Motor neuron (in vitro differentiated cells): Measurements from ENCODE around the gene MCC. TPM values are rescaled to one million over a fixed set of nuclear protein-coding genes. Genes with fewer than 3 reads are reported as not detected.

ENCODE experiments used
- ATAC-seq, 8 experiments: fragments of 200-7000 bp; cut with Tn5 transposase; replicated peaks in 6 of 8; 2 replicates each; pipeline ENCODE4 v1.8.0; 2021; ENCODE audit warnings: mild to moderate bottlenecking in 8 of 8, moderate library complexity in 8 of 8
- H3K27ac ChIP-seq, 2 donors: fragments of 250-450 bp; sonication (Bioruptor Pico); 2 replicates each; pipeline ENCODE4 v1.9.0; 2021; ENCODE audit warnings: antibody characterized with exemption in 2 of 2, mild to moderate bottlenecking in 2 of 2, moderate library complexity in 1 of 2
- H3K4me1 ChIP-seq, 2 donors: fragments of 250-450 bp; sonication (Bioruptor Pico); replicated peaks in 1 of 2; 2 replicates each; pipeline ENCODE4 v1.6.1; 2021; ENCODE audit warnings: antibody characterized with exemption in 2 of 2, mild to moderate bottlenecking in 2 of 2, moderate library complexity in 1 of 2
- H3K4me3 ChIP-seq, 5 donors: fragments of 250-450 bp; sonication (Bioruptor Pico); 2 replicates each; pipeline ENCODE4 v1.9.0; 2021; ENCODE audit warnings: antibody characterized with exemption in 5 of 5, mild to moderate bottlenecking in 5 of 5, moderate library complexity in 4 of 5
- WGBS, 10 experiments: fragments of 450-650 bp; shearing (Covaris generic); methylation state at CpG; one replicate each; pipeline ENCODE4 v1.0.0; 2022; 5-methylcytosine and 5-hydroxymethylcytosine counted together
- in situ Hi-C, 9 experiments: fragments of 400-800 bp; cut with MboI; loops; one replicate each; pipeline ENCODE4 v1.15.0; 2021; ENCODE audit warnings: low sequenced_read_pairs in 9 of 9, low pct_unique_long_range_greater_than_20kb in 2 of 9; ENCODE audit not compliant: unreplicated experiment in 9 of 9
- total RNA-seq, 8 experiments: library from RNA; unstranded; fragments of 300-600 nt; gene quantifications; 2 replicates each; pipeline versions ENCODE4 v1.2.3 to v1.2.4, GENCODE V29; 2022

Gene MCC
- total RNA-seq, 8 experiments from 2014 or later, result 6.7 to 66.0 (median 12.2) TPM

DNA sequence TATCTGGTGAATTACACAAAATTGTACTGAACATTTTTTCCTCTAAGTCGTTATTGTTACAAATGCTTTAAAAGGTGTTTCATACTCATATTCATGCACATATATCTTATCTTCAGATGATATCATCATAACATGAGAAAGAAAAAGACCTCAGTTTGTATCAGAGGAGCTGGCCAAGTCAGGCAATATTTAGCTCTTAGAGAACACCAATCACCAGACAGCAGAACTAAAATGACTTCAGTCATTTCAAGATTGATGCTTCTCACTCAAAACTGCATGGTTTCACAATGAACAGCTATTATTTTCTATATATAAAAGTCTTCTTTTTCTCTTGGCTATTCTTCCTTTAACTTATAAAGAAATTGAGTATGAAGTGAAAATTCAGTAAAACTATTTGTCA is 98.0 kb downstream of the MCC start:
- ATAC-seq, result no peak
- Histone ChIP-seq H3K27ac (no peak overlapping the region), H3K4me1 (no peaks in the 10 kb centered on the region), H3K4me3 (no peak overlapping the region)
- WGBS, 10 experiments, result 43 to 100% (median 71%) methylated on average over 1 of the region's 1 CpG
- in situ Hi-C loops, result no loop called here

DNA sequence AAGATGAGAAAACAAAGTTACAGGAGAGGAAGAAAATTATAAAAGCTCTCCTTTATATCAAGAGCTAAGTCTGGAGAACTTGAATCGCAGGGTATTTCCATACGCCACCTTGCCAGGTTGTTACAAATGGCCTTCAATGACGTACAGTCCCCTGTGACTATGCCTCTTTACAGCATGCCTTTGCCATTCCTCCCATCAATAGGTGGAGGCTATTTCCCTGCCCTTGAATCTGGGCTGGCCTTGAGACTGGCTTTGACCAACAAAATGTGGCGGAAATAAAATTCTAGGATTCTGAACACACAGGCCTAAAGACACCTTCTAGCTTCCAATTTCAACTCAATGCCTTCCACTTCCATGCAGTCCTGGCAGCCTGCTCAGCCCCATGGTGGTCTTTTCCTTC is 99.1 kb downstream of the MCC start:
- no peak for ATAC-seq
- WGBS, 10 experiments, result 53 to 100% (median 90%) methylated on average over 1 to 4 of the region's 4 CpGs; no CpG with 5 or more reads in 3 of the 10 experiments
- no peak overlapping the region for H3K27ac ChIP-seq
- H3K4me1 ChIP-seq, result no peaks in the 10 kb centered on the region
- in situ Hi-C loops, result no loop called here
- no peak overlapping the region for H3K4me3 ChIP-seq

DNA sequence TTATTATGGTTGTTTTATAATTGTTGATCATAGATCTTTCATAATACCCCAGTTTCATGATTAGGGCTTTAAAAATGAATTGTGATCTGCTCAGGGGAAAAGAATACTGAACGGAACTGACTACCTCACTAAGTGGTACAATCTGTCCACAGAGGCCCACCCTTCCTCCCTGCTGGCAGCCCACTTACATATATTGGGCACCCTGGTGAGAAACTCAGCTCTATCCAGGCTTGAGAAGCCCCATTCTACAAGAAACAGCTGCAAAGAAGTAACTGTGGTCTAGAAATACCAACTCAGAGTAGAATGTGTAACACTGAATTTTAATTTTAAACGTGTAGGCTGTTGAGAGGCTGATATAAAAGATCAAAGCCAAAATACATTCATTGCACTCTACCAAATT is 100.4 kb downstream of the MCC start:
- no peaks in the 10 kb centered on the region for H3K4me1 ChIP-seq
- H3K4me3 ChIP-seq, result no peak overlapping the region
- WGBS, 10 experiments, result 0 to 100% (median 82%) methylated on average over 1 to 2 of the region's 2 CpGs; no CpG with 5 or more reads in 3 of the 10 experiments
- ATAC-seq, result no peak
- in situ Hi-C loops, result no loop called here
- no peak overlapping the region for H3K27ac ChIP-seq

DNA sequence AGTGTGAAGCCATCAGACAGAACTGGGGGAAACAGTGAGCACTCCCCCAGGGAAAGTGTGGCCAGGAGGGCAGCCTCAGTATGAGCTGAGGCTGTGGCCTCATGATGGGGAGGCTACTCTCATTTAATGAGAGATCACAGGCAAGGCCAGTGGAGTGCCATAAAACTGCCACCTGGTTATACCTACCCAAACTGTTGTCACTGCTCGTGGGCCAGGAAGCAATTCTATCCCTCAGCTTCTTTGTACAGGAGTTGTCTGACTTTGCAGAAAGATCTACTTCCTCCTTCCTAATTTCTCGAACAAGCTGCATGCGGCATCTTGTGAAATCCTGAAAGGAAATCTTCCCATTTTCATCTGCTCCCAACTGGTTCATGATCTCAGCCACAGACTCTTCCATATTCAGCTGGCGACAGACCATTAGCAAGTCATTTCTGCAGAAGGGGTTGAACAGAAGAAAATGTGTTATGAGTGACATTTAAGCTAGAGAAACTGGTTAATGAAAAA is 103.4 kb downstream of the MCC start:
- H3K27ac ChIP-seq, result no peak overlapping the region
- H3K4me3 ChIP-seq, result no peak overlapping the region
- H3K4me1 ChIP-seq, result no peaks in the 10 kb centered on the region
- WGBS, 10 experiments, result 63 to 100% (median 82%) methylated on average over 2 to 4 of the region's 4 CpGs; no CpG with 5 or more reads in 2 of the 10 experiments
- in situ Hi-C loops, result no loop called here
- ATAC-seq, result no peak

DNA sequence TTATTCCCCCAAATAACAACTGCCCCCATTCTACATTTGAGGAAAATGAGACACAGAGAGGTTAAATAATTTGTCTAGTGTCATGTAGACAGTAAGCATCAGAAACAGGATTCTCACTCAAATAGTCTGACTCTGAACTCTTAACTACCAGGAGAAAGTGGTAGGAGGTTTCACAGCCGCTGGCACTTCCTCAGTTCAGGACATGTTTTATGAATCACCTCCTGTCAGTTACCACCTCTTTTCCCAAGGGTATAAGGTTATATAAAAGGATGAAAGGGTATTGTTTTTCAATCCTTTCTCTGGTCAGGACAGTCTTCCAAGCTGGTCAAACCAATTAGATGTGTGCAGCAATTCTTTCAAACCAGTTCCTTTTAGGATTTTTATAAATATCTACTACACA is 105.5 kb downstream of the MCC start:
- no peak overlapping the region for H3K4me3 ChIP-seq
- no peak overlapping the region for H3K27ac ChIP-seq
- ATAC-seq, result no peak
- H3K4me1 ChIP-seq, result no peaks in the 10 kb centered on the region
- 33 to 91% (median 86%) methylated on average over 1 of the region's 1 CpG; no CpG with 5 or more reads in 7 of the 10 experiments for WGBS, 10 experiments
- in situ Hi-C loops, result no loop called here

DNA sequence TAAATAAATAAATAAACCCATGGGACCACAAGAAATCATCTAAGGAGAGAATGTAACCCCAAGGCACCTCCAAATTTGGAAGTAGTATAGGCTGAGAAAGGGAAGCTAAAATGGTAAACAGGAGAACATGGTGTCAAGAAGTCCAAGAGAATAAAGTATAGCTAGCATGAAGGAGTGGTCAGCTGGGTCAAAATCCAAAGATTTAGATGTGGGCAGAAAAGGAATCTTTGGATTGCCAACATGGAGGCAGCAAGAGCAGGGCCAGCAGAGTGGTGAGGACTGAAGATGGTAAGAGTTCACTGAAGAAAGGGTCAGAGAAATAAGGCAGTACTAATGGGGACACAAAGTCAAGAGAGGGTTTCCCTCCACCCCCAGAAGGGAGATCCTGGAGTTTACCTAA is 106.5 kb downstream of the MCC start:
- Histone ChIP-seq H3K4me3 (no peak overlapping the region), H3K27ac (no peak overlapping the region), H3K4me1 (no peaks in the 10 kb centered on the region)
- in situ Hi-C loops, result no loop called here
- ATAC-seq, result no peak

DNA sequence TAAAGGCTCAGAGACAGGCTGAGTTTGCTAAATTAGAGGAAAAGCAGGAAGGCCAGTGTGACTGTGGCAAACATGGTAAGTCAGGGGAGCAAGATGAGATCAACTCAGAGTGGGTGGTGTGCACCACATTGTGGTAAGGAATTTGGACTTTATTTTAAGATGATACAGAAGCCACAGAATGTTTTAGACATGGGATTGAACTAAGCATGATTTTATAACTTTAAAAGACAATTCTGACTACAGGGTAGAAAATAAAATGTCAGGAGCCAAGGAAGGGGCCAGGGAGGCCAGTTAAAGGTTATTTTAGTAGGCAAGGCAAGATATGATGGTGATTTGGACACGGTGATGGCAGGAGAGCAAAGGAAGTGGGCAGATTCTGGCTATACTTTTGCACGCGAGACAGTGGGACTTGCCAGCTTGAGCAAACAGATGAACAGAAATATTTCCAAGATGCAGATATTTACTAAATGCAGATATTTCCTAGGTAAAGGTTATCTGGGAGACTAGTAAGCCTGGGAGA is 107.4 kb downstream of the MCC start:
- WGBS, 10 experiments, result 44 to 100% (median 82%) methylated on average over 1 to 3 of the region's 3 CpGs; no CpG with 5 or more reads in 4 of the 10 experiments
- ATAC-seq, result no peak
- Histone ChIP-seq H3K27ac (no peak overlapping the region), H3K4me1 (no peaks in the 10 kb centered on the region), H3K4me3 (no peak overlapping the region)
- in situ Hi-C loops, result no loop called here

DNA sequence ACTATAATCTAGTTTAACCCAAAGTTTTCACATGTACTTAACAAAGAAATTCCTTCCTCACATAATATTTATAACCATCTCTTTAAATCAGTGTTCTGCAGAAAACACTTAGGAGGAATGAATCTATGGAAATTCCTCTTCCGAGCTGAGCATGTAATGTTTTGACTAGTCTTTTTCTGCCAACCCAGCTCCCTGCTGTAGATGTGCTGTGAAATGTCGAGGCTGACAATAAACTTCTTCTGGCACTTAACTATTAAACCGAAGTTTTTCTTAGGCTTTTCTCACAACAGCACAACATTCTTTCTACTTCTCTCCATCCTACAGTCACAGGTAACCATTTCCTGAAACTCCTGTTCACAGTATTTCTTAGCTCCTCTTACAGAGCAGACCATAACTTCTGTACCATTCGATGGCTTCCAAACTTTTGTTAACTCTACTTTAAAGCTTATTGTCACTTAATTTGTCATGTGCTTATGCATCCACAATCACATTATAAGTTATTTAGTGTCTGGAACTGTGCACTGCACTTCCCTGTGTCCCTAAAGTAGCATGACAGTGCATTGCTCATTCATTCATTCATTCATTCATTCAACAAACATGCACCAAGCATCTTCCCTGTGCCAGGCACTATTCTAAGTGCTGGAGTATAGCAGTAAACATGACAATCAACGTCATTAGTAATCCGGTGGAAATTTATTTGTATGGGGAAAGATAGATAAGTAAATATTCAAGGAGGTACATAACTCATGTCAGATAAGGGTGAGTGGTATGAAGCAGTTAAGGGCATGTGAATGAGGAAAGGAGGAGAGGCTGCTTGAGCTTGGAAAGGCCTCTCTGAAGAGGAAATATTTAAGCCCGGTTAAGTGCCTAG is 108.1 kb downstream of the MCC start:
- Histone ChIP-seq H3K4me3 (no peak overlapping the region), H3K27ac (no peak overlapping the region), H3K4me1 (no peaks in the 10 kb centered on the region)
- 57 to 96% (median 74%) methylated on average over 1 to 7 of the region's 7 CpGs for WGBS, 10 experiments
- ATAC-seq, result no peak
- in situ Hi-C loops, result no loop called here

DNA sequence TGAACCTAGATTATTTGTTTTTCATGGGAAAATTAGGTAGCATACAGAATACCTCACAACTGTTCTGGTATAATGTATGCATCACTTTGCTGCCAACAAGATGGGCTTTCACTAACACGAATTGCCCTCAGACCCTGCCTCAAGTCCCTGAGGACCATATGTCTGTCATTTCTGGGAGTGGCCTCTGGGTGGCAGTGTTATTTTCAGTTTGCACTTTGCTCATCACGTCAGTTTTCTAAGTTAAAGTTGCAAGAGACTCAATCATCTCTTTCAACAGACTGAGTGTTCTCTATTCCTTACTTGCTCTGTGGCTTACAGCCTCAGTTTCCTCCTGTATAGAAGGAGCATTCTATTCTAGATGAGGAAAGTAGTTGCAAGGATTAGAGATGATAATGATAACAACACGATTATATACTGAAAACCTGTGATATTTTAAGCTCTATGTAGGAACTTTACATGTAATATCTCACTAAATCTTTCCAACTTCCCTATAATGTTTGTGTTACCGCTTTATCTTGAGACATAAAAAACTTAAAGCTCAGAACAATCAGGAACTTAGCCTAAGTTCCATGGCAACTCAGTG is 109.2 kb downstream of the MCC start:
- Histone ChIP-seq H3K4me1 (no peaks in the 10 kb centered on the region), H3K4me3 (no peak overlapping the region), H3K27ac (no peak overlapping the region)
- in situ Hi-C loops, result no loop called here
- ATAC-seq, result peak; percentile 44 to 88 (median 68)
- WGBS, 10 experiments, result 13 to 100% (median 49%) methylated on average over 1 to 4 of the region's 4 CpGs

DNA sequence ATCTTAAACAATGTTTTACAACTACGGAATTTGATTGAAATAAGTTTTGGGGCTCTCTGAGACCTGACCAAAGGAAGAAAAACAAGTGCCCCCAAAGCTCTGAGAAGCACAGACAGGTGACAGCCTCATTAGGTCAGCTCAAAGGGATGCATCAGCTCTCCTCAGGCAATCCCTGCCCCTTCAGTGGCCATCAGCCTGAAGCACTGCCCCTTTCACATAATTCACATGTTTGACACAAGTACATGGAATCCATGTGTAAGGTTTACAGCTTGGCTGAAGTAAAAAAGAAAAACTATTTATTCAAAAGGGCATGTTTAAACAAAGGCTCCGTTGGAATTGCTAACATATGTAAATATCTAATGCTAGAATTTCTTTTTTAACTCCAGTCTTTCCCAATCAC is 109.7 kb downstream of the MCC start:
- in situ Hi-C loops, result no loop called here
- ATAC-seq, result peak in 7 of 8 experiments; percentile 52 to 93 (median 71)
- Histone ChIP-seq H3K4me3 (no peak overlapping the region), H3K4me1 (no peaks in the 10 kb centered on the region), H3K27ac (no peak overlapping the region)
- 0 to 100% (median 50%) methylated on average over 1 to 2 of the region's 2 CpGs; no CpG with 5 or more reads in 2 of the 10 experiments for WGBS, 10 experiments

DNA sequence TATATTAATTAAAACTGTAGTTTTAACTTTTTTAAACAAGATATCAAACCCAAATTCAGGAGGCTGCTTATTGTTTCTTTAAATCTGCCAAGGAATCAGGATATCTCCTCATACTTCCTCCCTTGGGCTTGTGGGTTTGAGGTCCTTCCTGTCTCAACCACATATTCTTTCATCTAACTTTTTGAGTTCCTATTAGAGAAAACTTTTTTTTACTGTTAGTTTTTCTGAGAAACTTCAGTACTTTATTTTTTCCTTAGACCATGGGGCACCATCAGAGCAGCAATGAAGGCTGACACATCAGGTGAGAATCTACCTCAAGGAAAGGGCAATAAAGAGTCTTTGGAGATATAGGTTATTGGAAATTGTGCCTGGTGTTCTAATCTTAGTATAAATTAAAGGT is 110.2 kb downstream of the MCC start:
- H3K4me3 ChIP-seq, result no peak overlapping the region
- H3K27ac ChIP-seq, result no peak overlapping the region
- no peak for ATAC-seq
- no peaks in the 10 kb centered on the region for H3K4me1 ChIP-seq
- in situ Hi-C loops, result no loop called here

DNA sequence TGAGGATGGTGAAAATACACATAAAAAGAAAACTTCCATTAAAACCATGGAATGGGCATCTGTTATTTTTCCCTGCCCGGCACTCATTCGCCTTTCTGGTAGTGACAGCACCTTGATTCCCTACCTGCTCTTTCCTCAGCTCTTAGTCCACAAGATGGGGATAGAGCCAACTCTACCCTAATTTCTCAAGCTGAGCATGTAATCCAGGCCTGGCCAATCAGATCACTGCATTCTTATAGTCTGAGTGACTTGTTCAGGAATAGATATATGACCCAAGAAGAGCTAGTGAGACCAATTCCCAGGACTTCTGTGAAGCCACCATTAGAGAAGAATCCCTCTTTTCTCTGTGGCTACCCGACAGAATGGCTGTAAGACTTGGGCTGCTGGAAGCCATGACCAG is 111.6 kb downstream of the MCC start:
- no peaks in the 10 kb centered on the region for H3K4me1 ChIP-seq
- WGBS, 10 experiments, result 73 to 100% (median 92%) methylated on average over 1 to 2 of the region's 3 CpGs; no CpG with 5 or more reads in 3 of the 10 experiments
- no peak overlapping the region for H3K4me3 ChIP-seq
- in situ Hi-C loops, result no loop called here
- no peak for ATAC-seq
- no peak overlapping the region for H3K27ac ChIP-seq

DNA sequence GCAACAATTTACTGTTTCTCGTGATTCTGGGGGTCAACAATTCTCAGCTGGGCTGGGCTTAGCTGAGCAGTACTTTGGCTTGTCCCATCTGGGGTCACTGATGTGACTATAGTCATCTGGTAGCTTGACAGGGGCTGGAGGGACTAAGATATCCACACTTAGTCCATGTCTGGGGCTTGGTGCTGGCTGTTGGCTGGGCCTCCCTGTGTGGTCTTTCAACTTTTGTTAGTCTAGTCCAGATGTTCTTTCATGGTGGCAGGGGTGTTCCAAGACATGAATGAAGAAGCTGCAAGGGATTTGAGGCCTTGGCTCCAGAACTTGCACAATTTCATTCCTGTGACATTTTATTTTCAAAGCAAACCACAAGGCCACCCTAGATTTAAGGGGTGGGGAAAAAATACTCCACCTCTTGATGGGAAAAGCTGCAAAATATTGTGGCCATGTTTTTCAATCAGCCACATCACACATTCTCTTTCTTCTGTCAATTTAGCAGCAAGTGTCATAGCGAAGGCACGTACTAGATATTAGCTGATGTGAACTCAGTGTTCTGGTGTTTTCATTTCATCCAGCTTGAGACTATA is 112.7 kb downstream of the MCC start:
- no peak overlapping the region for H3K4me3 ChIP-seq
- no peak overlapping the region for H3K27ac ChIP-seq
- no peaks in the 10 kb centered on the region for H3K4me1 ChIP-seq
- 0 to 100% (median 58%) methylated on average over 1 to 3 of the region's 3 CpGs; no CpG with 5 or more reads in 2 of the 10 experiments for WGBS, 10 experiments
- in situ Hi-C loops, result no loop called here
- peak in 1 of 8 experiments; percentile 15 for ATAC-seq
